H9 (cell line): ENCODE measurements around the gene DPM1. TPM values are rescaled to one million over a fixed set of nuclear protein-coding genes. Genes with fewer than 3 reads are reported as not detected.

Source experiments
- DNase-seq: peaks from one replicate; pipeline ENCODE4 v3.0.0-alpha.2; 2017
- H2AFZ ChIP-seq: one replicate; pipeline ENCODE4 v1.6.1; 2013; ENCODE audit warnings: mild to moderate bottlenecking, low read length, control low read depth, moderate library complexity
- H2AK5ac ChIP-seq: 2 replicates; pipeline ENCODE4 v1.6.1; 2013; ENCODE audit warnings: low read length, control low read depth, mixed read lengths; ENCODE audit not compliant: insufficient read length
- H2BK120ac ChIP-seq: one replicate; pipeline ENCODE4 v1.6.1; 2013; ENCODE audit warnings: low read depth, mild to moderate bottlenecking, low read length, control low read depth, inconsistent platforms; ENCODE audit not compliant: poor library complexity, severe bottlenecking
- H2BK12ac ChIP-seq: 2 replicates; pipeline ENCODE4 v1.6.1; 2013; ENCODE audit warnings: low read length, control low read depth, mixed read lengths, low read depth; ENCODE audit not compliant: insufficient read length
- H2BK15ac ChIP-seq: 2 replicates; pipeline ENCODE4 v1.6.1; 2013; ENCODE audit warnings: low read depth, low read length, control low read depth
- H2BK20ac ChIP-seq: one replicate; pipeline ENCODE4 v1.6.1; 2013; ENCODE audit warnings: low read depth, mild to moderate bottlenecking, low read length, control low read depth, inconsistent platforms; ENCODE audit not compliant: poor library complexity, severe bottlenecking
- H2BK5ac ChIP-seq: 2 replicates; pipeline ENCODE4 v1.6.1; 2013; ENCODE audit warnings: low read length, control low read depth, mixed read lengths; ENCODE audit not compliant: insufficient read length
- H3K14ac ChIP-seq: 2 replicates; pipeline ENCODE4 v1.6.1; 2013; ENCODE audit warnings: low read length, control low read depth; ENCODE audit not compliant: insufficient read depth
- H3K18ac ChIP-seq: 2 replicates; pipeline ENCODE4 v1.6.1; 2013; ENCODE audit warnings: low read depth, mild to moderate bottlenecking, mixed read lengths, low read length, control low read depth; ENCODE audit not compliant: insufficient read length
- H3K23ac ChIP-seq: 2 replicates; pipeline ENCODE4 v1.6.1; 2013; ENCODE audit warnings: low read length, control low read depth, mixed read lengths, low read depth; ENCODE audit not compliant: insufficient read length
- H3K23me2 ChIP-seq: 2 replicates; pipeline ENCODE4 v1.6.1; 2013; ENCODE audit warnings: low read depth, mild to moderate bottlenecking, mixed read lengths, low read length, control low read depth; ENCODE audit not compliant: insufficient read length, poor library complexity, severe bottlenecking
- H3K27ac ChIP-seq: 2 replicates; pipeline ENCODE4 v1.5.1; 2013; ENCODE audit warnings: low read length, control low read depth, mixed read lengths, low read depth; ENCODE audit not compliant: insufficient read length
- H3K27me3 ChIP-seq: 2 replicates; pipeline ENCODE4 v1.6.1; 2013; ENCODE audit warnings: low read length, control low read depth, inconsistent platforms; ENCODE audit not compliant: insufficient read depth
- H3K4ac ChIP-seq: 2 replicates; pipeline ENCODE4 v1.6.1; 2013; ENCODE audit warnings: low read depth, mild to moderate bottlenecking, control low read depth, inconsistent platforms, low read length, moderate library complexity
- H3K4me1 ChIP-seq: 2 replicates; pipeline ENCODE4 v1.6.1; 2013; ENCODE audit warnings: low read length, control low read depth, inconsistent platforms; ENCODE audit not compliant: insufficient read depth
- H3K4me2 ChIP-seq: 2 replicates; pipeline ENCODE4 v1.6.1; 2013; ENCODE audit warnings: low read length, control low read depth, mixed read lengths; ENCODE audit not compliant: insufficient read length, insufficient read depth
- H3K56ac ChIP-seq: 2 replicates; pipeline ENCODE4 v1.6.1; 2013; ENCODE audit warnings: low read depth, mild to moderate bottlenecking, mixed read lengths, low read length, control low read depth; ENCODE audit not compliant: insufficient read length
- H3K79me1 ChIP-seq: 2 replicates; pipeline ENCODE4 v1.6.1; 2013; ENCODE audit warnings: low read depth, mild to moderate bottlenecking, moderate library complexity, low read length, control low read depth, inconsistent platforms; ENCODE audit not compliant: insufficient read depth, poor library complexity, severe bottlenecking
- H3K79me2 ChIP-seq: 2 replicates; pipeline ENCODE4 v1.6.1; 2013; ENCODE audit warnings: low read length, control low read depth, inconsistent platforms; ENCODE audit not compliant: insufficient read depth
- H3K9ac ChIP-seq: 2 replicates; pipeline ENCODE4 v1.6.1; 2013; ENCODE audit warnings: low read length, control low read depth, mixed read lengths; ENCODE audit not compliant: insufficient read length; ENCODE audit errors: extremely low read depth
- H3K9me3 ChIP-seq: one replicate; pipeline ENCODE4 v1.6.1; 2013; ENCODE audit warnings: low read depth, low read length, inconsistent platforms; ENCODE audit not compliant: control insufficient read depth
- H3T11ph ChIP-seq: one replicate; pipeline ENCODE4 v1.6.1; 2013; ENCODE audit warnings: mild to moderate bottlenecking, low read length, control low read depth, inconsistent platforms
- H4K20me1 ChIP-seq: one replicate; pipeline ENCODE4 v1.6.1; 2013; ENCODE audit not compliant: control insufficient read depth, insufficient read length, insufficient read depth
- H4K5ac ChIP-seq: 2 replicates; pipeline ENCODE4 v1.6.1; 2013; ENCODE audit warnings: low read depth, mild to moderate bottlenecking, mixed read lengths, low read length, control low read depth; ENCODE audit not compliant: insufficient read length
- H4K8ac ChIP-seq: replicated peaks from 2 replicates; pipeline ENCODE4 v1.6.1; 2013; ENCODE audit warnings: low read length, control low read depth, mixed read lengths, low read depth; ENCODE audit not compliant: insufficient read length
- H4K91ac ChIP-seq: 2 replicates; pipeline ENCODE4 v1.6.1; 2013; ENCODE audit warnings: low read depth, mild to moderate bottlenecking, moderate library complexity, mixed read lengths, low read length, control low read depth; ENCODE audit not compliant: insufficient read length
- H3K27ac Mint-ChIP-seq, 3 experiments: 2 replicates in 2 of 3; 3 replicates in 1 of 3; pipeline ENCODE4 v1.8.0; 2020 to 2021; ENCODE audit warnings: mixed read lengths in 3 of 3, mild to moderate bottlenecking in 1 of 3, moderate library complexity in 1 of 3
- H3K27me3 Mint-ChIP-seq: 2 replicates; pipeline ENCODE4 v1.8.0; 2021; ENCODE audit warnings: low read depth, mild to moderate bottlenecking, moderate library complexity, mixed read lengths
- H3K36me3 Mint-ChIP-seq, 3 experiments: 2 replicates in 2 of 3; 3 replicates in 1 of 3; pipeline ENCODE4 v1.8.0; 2020 to 2021; ENCODE audit warnings: low read depth in 3 of 3, mixed read lengths in 3 of 3; ENCODE audit not compliant: insufficient read depth in 1 of 3
- H3K4me1 Mint-ChIP-seq, 2 experiments: 2 replicates each; pipeline ENCODE4 v1.8.0; 2020; ENCODE audit warnings: mixed read lengths in 2 of 2
- H3K4me3 Mint-ChIP-seq, 2 experiments: 2 replicates in 1 of 2; 3 replicates in 1 of 2; pipeline ENCODE4 v1.8.0; 2020 to 2021; ENCODE audit warnings: mild to moderate bottlenecking in 2 of 2, mixed read lengths in 2 of 2, moderate library complexity in 1 of 2
- H3K9me3 Mint-ChIP-seq, 2 experiments: 2 replicates in 1 of 2; 3 replicates in 1 of 2; pipeline ENCODE4 v1.8.0; 2020; ENCODE audit warnings: mild to moderate bottlenecking in 2 of 2, mixed read lengths in 2 of 2, moderate library complexity in 1 of 2
- WGBS: extraction: QIAGEN DNeasy Blood & Tissue Kit; methylation state at CpG from one replicate; pipeline ENCODE4 v1.1.7; 2013; ENCODE audit warnings: missing lambda C conversion rate, low lambda C conversion rate, mixed read lengths; ENCODE audit not compliant: insufficient read length; ENCODE audit errors: extremely low coverage; 5-methylcytosine and 5-hydroxymethylcytosine counted together
- total RNA-seq: library from RNA; stranded (reverse); gene quantifications from 2 replicates; pipeline ENCODE4 v1.2.1, GENCODE V29; 2021
- TF ChIP-seq, protein P1 (sequence below): fragments of 200-600 bp; sonication (generic); conservative IDR thresholded peaks from 3 replicates; pipeline ENCODE4 v1.8.0; 2021; ENCODE audit warnings: antibody characterized with exemption, mild to moderate bottlenecking

DPM1 gene
- total RNA-seq, 1 experiment from 2014 or later, result 64.0 TPM

DNA sequence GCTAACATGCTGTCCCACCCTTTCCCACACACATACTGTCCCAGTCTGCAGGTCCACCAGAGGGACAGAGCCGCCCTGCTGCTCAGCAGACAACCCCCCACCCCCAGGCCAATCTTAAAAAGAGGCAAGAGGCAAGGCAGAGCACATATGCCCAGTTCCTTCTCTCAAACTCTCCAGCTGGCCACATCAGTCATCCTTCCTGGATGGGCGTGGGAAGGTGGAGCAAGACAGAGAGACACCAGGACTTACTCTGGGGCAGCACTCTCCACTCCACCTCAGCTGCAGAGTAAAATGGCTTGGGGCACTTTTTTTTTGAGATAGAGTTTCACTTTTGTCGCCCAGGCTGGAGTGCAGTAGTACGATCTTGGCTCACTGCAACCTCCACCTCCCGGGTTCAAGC is 11.1 kb upstream of the DPM1 start:
- Histone ChIP-seq H4K20me1 (no peaks in the 10 kb centered on the region), H4K5ac (no peak overlapping the region), H2BK12ac (no peak overlapping the region), H2BK15ac (no peak overlapping the region), H3K56ac (no peak overlapping the region), H3K4me1 (no peaks in the 10 kb centered on the region), H3K18ac (no peak overlapping the region), H2BK120ac (no peak overlapping the region), H3K9me3 (no peaks in the 10 kb centered on the region), H2AK5ac (no peak overlapping the region), H3K4ac (no peak overlapping the region), H4K8ac (no peak overlapping the region), H3K23ac (no peak overlapping the region), H4K91ac (no peak overlapping the region), H2AFZ (no peak overlapping the region), H3K79me2 (no peaks in the 10 kb centered on the region), H2BK5ac (no peak overlapping the region), H3K27ac (no peak overlapping the region), H3T11ph (no peak overlapping the region), H3K23me2 (no peaks in the 10 kb centered on the region), H3K79me1 (no peaks in the 10 kb centered on the region), H3K4me2 (no peak overlapping the region), H3K9ac (no peak overlapping the region), H3K14ac (no peak overlapping the region), H2BK20ac (no peak overlapping the region), H3K27me3 (no peaks in the 10 kb centered on the region)
- H3K4me1 Mint-ChIP-seq, result peaks cover 0 to 12% of the 10 kb centered on the region in 2 experiments; a peak in 1 of 4 replicates
- H3K27ac Mint-ChIP-seq, result no peak overlapping the region
- TF ChIP-seq, protein P1, sequence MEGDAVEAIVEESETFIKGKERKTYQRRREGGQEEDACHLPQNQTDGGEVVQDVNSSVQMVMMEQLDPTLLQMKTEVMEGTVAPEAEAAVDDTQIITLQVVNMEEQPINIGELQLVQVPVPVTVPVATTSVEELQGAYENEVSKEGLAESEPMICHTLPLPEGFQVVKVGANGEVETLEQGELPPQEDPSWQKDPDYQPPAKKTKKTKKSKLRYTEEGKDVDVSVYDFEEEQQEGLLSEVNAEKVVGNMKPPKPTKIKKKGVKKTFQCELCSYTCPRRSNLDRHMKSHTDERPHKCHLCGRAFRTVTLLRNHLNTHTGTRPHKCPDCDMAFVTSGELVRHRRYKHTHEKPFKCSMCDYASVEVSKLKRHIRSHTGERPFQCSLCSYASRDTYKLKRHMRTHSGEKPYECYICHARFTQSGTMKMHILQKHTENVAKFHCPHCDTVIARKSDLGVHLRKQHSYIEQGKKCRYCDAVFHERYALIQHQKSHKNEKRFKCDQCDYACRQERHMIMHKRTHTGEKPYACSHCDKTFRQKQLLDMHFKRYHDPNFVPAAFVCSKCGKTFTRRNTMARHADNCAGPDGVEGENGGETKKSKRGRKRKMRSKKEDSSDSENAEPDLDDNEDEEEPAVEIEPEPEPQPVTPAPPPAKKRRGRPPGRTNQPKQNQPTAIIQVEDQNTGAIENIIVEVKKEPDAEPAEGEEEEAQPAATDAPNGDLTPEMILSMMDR, result no peak
- H3K27me3 Mint-ChIP-seq, result peaks cover 11% of the 10 kb centered on the region
- no CpG with 5 or more reads among the region's 5 CpGs for WGBS
- no peaks in the 10 kb centered on the region for H3K36me3 Mint-ChIP-seq
- H3K4me3 Mint-ChIP-seq, result no peak overlapping the region
- no peaks in the 10 kb centered on the region for H3K9me3 Mint-ChIP-seq
- DNase-seq, result no peak
